C1 segment of cervical spinal cord (tissue), 14 donors: ENCODE data around the gene ATP6V1F.

Experiments used
- DNase-seq, 14 donors: peaks; one replicate each; lab custom pipeline; 2025; lab: John Stamatoyannopoulos, UW

Gene ATP6V1F

DNA sequence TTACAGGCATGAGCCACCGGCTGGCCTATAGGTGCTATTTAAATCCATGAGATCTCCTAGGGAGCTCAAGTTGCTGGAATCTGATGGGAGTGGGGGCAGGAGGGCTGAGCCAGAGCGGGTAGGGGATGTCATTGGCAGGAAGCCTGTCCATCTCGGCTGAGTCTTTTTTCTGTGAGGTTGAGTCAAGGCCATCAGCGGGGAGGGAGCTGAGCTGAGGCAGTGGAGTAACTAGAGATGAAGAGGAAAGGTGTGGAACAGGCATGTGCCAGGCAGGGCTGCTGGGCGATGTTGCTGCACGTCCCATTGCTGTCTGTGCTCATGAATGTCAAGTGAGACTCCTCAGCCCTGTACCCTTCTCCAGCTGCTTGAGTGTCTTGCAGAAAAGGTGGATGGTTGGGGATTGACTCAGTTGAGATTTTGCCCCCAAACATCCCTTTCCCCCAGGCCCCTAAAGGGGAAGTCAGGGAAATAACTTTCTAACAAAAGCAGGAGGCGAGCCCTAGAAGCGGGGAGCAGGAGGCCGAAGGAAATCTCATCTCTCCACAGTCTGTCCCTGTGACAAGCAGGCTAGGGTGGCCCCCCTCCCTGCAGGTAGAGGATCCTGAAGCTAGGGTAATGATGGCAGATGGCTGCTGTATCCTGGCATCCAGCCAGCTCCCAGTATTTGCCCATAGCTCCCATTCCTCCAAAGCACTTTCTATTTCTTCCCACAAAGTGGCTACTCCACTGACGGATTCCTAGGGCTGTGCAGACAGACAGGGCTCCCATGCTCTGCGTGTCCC is 5.4 kb downstream of the ATP6V1F start:
- DNase-seq = peak in 1 of 14 donors; percentile 80

DNA sequence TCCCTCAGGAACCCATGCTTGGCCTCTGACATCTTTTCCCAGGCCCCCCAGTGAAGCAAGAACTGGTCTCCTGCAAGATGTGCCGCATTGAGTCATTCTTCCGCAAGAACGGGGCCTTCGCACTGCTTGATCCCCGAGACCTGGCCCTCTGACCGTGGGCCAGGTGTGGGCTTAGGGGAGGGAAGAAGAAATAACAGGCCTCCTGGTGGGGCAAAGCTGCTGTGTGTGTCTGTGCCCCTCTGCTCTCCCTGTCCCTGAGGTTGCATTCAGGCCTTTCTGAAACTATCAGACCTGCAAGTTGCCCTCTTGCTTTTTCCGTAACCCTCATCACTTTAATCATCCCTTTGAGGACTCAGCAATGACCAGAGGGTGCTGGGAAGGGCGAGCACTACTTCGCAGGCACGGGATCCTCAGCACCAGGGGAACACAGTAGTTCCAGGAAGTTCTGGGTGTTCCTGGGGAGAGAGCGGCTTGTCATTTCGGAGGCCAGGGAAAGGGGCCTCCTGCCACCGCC is 6.0 kb downstream of the ATP6V1F start:
- DNase-seq = no peak

DNA sequence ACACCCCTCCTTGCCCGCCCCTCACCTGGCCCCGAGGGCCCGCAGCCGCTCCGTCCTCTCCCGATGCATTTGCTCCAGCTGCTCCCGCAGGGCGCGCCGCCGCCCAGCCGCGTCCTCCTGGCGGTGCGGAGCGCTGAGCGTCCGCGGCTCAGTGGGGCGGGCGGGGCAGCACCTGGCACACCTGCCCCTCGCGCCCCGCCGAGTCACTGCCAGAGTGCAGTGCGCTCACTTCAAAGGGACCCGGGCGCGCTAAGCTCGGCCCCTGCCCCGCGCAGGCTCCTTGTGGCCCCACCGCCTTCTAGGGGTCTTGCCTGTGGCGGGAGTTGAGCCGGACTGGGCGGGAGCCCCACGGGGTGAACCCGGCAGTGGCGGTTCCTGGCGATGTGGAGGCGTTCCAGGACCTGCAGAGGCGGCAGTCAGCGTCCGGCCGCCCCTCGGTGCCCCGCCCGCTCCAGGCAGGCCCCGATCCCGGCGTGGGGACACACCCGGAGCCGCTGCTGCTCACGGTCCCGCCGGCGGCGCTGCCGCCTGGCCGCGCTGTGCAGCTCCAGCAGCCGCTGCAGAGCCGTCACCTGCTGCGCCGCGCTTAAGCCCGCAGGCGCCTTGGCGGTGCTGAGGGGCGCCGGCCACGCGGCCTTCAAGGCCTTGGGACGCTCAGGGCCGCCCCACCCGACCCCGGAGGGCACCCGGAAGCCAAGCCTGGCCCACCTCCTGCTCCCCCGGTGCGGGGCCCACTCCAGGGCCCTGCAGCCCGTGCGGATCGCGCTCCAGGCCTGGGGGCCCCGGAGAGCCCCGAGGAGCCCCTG is 6.7 kb downstream of the ATP6V1F start:
- peak in 8 of 14 donors; percentile 6 to 66 (median 24) for DNase-seq

DNA sequence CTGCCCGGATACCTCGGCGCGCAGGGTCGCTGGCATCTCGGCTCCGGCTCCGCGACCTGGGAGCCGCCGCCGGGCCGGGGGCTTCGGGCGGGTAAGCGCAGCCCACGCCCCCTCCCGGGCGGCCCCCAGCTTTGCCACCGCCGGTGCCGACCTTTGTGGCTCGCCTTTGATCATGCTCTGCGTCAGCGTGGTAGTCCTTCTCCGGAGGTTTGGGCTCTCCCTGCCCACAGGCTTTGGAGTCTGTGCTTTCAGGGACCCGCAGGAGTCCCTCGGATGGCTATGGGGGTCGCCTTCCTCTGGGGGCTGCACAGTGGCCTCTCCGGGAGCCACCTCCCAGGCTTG is 7.3 kb downstream of the ATP6V1F start:
- DNase-seq = no peak

DNA sequence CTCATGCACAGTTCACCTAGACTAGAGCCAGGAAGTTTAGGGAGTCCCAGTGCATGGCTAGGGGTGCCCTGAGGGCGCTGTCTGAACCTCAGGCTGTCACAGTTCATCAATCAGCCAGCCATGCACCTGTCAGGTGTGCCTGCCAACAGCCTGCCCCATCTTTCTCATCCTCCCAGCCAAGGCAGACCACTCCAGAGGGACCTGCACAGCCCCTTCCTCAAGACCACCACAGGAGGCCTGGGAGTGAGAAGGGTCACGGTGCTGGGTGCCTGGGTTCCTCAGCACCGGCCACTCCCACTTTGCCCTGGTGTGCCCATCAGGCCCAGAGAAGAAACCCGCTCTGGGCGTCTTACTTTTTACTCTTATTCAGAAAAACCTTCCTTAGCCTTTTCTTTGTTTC is 8.4 kb downstream of the ATP6V1F start:
- DNase-seq = no peak

DNA sequence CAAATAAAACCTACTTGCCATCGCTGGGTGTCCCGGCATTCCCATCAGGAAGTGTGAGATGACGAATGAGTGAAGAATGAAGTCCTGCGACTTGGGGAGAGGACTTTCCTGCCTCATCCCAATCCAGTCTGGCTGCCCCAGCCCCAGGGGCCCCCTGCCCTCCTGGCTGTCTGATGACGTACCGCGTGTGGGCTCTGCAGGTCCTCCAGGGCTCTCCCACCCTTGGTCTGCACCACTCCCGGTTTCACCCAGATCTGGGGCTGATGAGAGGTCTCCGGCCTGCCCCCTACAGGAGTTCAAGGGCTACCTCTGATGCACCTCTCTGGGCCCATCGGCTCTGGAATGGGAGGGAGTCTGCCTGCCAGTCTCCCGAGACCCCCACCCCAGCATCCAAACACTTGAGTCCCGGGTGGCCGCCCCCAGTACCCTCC is 9.8 kb downstream of the ATP6V1F start:
- no peak for DNase-seq

DNA sequence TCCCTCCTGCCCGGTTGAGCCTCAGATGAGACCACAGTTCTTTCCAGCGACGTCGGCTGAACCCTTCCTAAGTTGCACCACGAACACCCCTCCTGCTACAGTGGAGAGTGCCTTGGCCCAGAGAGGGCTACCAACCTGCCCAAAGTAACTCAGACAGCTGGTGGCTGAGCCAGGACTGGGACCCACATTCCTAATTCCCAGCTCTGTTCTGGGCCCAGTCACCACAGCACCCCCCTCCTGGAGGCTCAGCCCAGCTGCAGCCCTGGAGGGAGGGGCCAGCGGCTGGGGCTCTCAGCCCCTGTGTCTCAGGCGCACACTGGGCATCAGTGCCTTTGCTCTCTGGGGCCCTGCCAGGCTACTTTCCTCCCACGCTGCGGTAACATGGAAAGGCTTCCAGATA is 10.6 kb downstream of the ATP6V1F start:
- no peak for DNase-seq

DNA sequence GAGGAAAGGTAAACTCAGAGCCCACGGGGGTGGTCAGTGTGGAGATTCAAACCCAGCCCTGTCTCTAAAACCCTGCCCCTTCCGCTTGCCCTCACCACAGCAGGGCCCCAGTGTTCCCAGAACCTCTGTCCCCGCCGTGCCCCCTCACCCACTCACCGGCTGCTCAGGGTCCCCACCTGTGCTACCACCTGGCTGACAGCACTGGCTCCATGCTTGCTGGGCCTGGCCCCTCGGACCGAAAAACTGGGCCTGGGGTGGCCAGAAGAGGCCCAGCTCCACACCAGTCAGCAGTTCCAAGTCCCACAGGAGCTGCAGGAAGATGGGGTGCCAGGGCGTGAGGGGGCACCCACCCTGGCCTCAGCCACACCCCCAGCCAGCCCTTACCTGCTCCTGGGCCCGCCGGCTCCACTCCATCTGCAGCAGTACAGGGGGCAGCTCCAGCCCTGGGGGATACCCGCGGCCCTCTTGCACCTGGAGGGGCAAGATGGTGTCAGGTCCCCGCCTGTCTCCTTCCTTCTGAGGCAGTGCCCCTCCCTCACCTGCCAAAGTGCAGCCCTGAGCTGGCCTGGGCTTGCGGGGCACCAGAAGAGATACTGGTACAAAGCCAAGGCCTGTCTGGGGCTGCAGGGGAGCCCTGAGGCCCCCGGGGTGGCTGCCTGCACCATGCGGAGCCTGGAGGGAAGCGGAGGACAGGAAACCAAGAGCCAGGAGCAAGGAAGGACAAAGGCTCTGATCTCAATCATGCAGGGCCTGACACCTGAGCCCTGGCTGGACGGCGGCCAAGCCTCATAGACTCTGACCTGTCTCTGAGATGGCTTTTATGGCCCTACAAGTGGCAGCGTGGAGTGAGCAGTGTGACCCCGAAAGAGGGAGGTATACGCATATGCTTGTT is 11.7 kb downstream of the ATP6V1F start:
- no peak for DNase-seq

DNA sequence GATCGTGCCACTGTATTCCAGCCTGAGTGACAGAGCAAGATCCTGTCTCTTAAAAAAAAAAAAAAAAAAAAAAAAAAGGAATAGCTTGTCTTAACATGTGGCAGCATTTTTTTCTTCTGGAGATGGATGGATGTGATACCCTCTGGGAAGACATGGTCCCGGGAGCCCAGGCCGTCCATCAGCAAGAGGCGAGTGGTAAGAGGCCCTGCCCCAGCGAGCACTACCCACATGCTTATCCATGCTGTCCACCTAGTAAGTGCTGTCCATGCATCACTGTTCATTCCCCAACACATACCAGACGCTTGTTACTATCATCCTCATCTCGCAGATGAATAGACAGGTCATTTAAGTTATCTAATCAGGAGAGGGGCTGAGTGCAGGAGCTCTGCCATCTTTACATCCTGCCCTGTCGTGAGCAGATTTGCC is 12.9 kb downstream of the ATP6V1F start:
- DNase-seq = no peak

DNA sequence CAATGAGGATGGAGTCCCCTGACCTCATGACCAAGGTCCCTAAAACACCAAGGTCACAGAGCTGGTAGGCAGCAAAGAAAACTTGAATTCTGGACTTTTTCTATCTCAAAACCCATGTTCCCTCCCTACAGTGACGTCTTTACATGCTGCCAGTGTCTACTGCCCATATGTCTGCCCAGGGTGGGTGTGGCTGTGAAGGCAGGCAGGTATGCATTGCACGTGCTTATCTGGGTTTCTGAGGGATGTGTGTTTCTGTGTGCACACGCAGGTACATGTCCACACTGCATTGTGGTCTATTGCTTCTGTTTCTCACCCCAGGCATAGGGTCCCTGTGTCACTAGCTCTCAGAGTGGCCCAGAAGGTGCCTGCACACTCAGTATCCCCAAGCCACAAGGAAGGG is 13.5 kb downstream of the ATP6V1F start:
- DNase-seq = no peak

DNA sequence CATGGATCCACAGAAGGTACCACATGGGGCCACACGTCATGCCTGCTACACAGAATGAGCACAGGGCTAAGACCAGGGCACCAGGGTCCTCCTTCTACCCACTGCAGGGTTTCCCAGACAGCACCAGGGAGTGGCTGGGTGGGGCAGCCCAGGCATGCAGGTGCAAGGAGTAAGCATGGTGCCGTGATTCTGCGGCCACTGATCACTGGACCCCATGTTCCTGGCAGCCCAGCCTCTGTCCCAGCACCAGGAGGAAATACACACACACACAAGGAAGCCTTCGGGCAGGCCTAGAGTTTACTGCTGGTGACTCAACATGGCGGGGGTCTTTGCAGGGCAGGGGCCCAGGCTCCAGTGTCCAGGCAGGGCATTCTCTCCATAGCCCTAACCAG is 13.9 kb downstream of the ATP6V1F start:
- no peak for DNase-seq

DNA sequence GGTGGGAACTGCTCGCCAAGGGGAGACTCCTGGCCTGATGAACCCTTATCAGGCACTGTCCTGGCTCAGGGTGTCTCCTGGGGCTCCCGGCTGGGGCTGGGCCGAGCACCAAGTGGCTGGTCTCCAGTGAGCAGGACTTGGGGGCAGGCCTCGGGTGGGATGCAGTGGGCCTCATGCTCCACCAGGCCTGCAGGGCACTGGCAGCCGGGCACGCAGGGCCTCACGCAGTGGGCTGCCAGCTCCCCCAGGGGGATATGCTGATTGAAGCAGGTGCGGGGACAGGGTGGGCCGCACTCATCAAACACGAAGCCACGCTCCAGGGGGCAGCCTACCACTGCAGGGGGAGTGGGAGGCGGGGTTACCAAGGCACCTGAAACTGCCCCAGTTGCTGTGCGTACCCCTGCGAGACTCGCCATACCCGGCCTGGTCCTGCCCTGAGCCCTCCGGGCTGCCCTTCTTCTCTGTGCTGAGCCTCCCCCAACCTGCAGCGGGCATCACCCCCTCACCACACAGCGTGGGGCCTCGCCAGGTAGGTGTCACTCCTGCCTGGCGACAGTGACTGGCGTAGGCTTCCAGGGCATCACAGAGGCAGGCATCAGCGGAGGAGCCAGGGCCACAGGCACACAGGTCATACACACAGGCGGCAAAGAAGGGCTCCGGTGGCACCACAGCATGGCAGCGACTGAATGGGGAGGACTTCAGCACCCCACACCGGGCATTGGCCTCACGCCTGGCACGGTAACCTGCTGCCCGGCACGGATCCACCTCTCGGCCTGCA is 14.5 kb downstream of the ATP6V1F start:
- peak in 1 of 14 donors; percentile 39 for DNase-seq

DNA sequence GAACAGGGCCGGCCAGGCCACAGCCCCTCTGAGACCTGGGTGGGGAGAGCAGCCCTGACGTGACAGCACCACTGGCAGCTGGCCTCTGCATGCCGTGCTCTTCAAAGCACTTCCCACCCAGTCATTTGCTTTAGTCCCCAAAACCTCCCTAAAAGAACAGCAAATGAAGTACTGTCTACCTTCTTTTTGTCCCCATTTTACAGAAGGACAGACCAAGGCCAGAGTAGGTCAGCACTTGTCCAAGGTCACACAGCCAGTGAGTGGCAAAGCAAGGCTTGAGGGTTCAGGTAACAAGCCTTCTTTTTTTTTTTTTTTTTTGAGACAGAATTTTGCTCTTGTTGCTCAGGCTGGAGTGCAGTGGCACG is 15.1 kb downstream of the ATP6V1F start:
- no peak for DNase-seq

DNA sequence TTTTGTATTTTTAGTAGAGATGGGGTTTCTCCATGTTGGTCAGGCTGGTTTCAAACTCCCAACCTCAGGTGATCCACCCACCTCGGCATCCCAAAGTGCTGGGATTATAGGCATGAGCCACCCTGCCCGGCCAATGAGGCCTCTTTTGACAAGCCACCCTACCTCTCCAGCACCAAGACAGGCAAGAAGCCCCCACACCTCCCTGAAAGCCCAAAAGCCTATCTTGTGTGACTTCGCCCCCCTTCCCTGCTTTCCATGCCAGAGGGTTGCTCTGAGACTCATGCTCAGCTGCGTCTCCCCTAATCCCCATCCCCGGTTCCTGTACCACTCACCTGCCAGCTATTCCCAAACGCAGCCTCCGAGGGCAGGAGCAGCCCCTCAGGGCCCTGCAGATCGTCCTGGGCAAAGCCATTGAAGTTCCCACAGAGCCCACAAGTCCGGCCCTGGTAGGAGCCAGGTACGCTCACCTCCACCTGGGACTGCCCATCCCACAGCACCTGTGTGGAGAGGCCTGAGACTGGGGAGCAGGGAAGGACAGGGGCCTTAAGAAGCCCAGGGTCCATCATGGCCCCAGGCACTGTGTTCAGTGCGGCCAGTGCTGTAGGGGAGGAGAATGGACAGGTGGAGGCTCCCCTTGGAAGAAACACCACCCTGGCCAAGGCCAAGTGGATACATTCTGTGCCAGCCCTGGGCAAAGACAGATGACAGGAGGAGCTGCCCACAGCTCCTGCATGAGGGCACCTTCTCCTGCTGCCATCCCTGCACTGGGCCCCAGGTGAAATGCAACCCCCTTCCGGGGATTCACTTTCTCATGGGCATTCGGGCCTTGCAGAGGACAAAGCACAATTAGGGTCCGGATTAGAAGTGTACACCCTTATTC is 15.8 kb downstream of the ATP6V1F start:
- DNase-seq = peak in 1 of 14 donors; percentile 90

DNA sequence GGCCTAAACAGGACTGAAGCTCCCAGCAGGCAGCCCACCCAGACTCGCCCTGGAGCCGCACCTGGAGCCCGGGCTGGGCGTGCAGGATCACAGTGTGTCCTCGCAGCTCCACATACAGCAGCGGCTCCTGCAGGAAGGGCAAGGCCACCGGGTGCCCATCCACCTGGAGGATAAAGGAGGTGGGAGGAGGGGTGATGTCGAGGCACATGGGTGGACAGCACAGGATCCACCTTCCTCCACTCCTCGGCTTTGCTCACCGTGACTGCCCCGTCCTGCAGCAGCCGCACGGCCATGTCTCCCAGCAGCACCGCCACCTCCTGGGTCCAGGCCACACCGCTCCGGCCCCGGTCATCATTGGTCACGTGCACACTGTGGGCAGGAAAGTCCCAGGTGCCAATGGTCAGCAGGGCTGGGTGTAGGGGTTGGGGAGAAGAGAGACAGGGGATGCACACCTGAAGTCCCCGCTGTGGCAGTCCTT is 16.8 kb downstream of the ATP6V1F start:
- DNase-seq = peak in 1 of 14 donors; percentile 70

DNA sequence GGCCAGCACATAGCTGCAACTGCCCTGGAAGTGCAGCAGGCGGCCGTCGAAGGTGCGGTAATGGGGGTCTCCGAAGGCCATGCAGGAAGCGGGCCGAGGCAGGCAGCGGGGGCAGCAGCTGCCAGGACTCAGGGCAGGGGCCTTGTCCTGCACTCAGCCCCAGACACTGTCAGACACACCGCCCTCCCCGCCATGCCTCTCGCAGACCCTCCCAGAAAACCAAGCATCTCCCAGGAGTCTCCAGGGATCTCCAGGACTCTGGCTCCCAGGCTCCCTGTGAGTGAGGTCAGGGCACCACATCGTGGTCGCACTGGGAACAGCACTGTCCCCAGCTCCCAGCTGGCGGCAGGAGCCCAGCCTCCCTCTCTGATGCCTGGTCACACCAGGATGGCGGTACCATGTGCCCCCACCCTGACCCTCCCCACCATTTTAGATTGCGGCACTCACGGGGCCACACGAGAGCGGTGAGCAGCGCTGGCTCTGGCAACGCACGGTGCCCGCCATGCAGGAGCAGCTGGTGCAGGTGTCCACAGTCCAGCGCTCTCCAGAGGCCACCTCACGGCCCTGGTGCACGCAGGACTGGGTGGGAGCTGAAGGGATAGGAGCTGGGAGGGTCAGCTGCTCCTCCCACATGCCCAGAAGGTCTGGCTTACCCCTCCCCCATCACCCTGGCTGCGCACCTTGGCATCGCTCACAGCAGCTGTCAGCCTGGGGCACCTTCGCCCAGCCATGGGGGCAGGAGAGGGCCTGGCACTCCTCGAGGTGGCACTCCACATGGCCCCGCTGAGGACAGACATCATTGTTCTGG is 17.5 kb downstream of the ATP6V1F start:
- peak in 11 of 14 donors; percentile 13 to 78 (median 33) for DNase-seq

DNA sequence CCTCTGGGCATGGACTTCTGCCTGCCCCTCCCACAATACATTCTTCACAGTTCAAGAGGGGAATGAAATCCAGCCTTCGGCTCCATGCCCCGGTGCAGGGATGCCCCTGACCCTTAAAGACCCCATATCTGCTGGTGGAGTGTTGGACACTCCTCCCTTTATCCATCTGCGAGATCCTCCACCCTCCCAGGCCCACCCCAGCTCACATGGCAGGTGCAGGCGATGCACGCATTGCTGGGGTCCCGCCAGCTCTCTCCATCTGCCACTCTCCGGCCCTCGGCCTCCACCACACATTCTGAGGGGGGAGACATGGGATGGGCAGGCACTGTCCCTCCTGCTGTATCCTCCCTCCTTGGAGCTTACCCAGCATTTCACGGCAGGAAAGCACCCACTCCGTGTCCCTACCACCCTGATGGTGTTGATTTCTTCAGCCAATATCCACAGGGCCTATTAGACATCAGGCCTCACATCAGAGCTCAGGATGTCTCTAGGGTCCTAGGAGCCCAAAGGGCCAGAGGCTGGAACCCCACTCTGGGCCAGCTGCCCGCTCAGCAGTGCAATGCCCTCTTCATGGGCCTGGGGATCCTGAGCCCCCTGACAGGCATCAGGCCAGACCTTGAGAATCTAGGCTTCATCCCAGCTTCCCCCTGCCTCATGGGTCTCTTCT is 18.3 kb downstream of the ATP6V1F start:
- peak in 1 of 14 donors; percentile 92 for DNase-seq

DNA sequence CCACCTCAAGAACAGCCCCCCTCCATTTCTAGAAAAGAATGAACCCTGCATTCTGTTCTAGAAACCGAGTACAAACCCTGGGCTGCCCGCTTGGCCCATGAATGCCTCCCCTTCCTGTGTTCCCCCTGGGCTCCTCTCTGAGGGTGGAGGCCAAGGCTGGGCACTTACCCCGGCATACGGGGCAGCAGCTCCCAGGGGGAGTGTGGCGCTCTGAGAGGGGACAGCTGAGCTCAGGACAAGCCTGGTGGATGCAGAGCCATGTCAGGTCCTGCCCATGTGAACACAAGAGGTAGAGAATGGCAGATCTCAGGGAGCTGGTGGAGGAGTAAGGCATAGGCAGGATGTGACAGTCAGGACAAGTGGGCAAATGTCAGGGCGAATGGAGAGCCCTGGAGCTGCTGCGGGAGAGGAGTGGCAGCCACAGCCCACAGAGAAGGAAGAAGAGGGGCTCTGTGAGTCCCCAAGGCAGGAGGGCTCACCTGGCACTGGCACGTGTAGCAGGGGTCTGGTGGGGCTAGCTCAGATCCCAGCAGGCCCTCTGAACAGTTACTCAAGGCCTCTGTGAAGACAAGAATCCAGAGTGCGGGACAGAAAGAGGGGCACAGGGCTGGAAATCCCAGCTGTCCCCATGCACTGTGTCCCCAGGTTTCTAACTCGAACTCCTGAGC is 18.9 kb downstream of the ATP6V1F start:
- DNase-seq = no peak
